ENCODE measurements around the gene ONECUT2. TPM values are rescaled to one million over a fixed set of nuclear protein-coding genes. Genes with fewer than 3 reads are reported as not detected.

ONECUT2 gene
- total and polyA plus RNA-seq, 2 donors from 2014 or later = 0.02 to 0.22 TPM

DNA sequence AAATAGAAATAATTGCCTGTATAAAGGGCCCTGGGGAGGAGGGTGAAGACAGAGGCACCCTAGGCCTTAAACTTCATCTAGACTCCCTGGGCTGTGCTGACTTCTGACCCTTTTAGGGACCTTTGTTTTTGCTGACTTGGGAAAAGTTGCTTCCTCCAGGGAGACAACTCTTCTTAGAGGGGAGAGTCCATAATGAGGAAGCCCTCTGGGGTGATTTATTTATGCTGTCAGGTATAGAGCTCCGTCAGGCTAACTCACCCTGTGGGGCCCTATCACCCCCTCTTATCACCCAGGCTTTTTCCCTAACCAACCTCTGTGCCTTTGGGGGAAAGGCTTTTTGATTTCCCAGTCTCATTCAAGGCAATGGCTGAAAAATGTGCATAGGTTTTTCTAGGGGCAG is 8.1 kb downstream of the ONECUT2 start:
- TF ChIP-seq CTCF (IDR thresholded peaks at IDR 0.05; ENCODE audit: borderline replicate concordance, extremely low read depth, insufficient read depth) = no peak
- intact Hi-C loops (cut with DNase I) = no loop called here
- H3K9me3 ChIP-seq (ENCODE audit: control insufficient read depth in 2 of 3, insufficient read depth in 1 of 3, low read length in 3 of 3) = no peaks in the 10 kb centered on the region
- FAIRE-seq (no peak), DNase-seq (no peak)
- peaks cover 0 to 4% (median under 1%) of the 10 kb centered on the region in 3 donors for H3K4me1 ChIP-seq (ENCODE audit: control insufficient read depth in 2 of 3, insufficient read depth in 2 of 3, low read depth in 1 of 3, low read length in 3 of 3)
- H3K27ac ChIP-seq (ENCODE audit: low read depth in 2 of 2, low read length in 2 of 2) = no peak overlapping the region
- no peak overlapping the region for H3K9ac ChIP-seq (ENCODE audit: low read length in 3 of 3)
- peaks cover 58% of the 10 kb centered on the region for H3K27me3 ChIP-seq (ENCODE audit: control insufficient read depth, insufficient read depth, low read length)
- H3K4me3 ChIP-seq (ENCODE audit: low read length in 3 of 3) = no peak overlapping the region
- no peaks in the 10 kb centered on the region for H3K36me3 ChIP-seq (ENCODE audit: control insufficient read depth in 2 of 3, insufficient read depth in 3 of 3, low read length in 3 of 3)

DNA sequence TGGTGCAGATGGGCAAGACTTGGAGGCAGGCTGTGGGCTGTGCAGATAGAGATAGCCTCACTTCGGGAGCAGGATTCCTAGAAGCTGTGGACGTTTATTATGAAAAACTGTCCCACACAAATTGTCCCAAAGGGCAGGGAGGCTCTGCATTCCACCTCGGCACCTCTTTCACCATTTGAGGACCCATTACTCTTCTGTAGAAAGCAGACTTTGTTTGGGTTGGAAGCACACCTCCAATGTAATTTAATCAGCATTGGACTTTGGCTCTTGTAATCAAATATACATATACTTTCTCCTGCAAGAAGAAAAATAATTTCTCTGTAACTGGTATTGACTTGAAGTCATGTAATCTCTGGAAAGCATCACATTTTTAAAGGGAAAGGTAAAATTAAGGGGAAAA is 8.5 kb downstream of the ONECUT2 start:
- intact Hi-C loops (cut with DNase I) = no loop called here

GRCh38 chr18:57444301-57444759 is 9.2 kb downstream of the ONECUT2 start:
- no peak for DNase-seq
- Histone ChIP-seq H3K27ac (ENCODE audit: low read depth in 2 of 2, low read length in 2 of 2) (no peak overlapping the region), H3K27me3 (ENCODE audit: control insufficient read depth, insufficient read depth, low read length) (peaks cover 47% of the 10 kb centered on the region), H3K9me3 (ENCODE audit: control insufficient read depth in 2 of 3, insufficient read depth in 1 of 3, low read length in 3 of 3) (no peaks in the 10 kb centered on the region), H3K36me3 (ENCODE audit: control insufficient read depth in 2 of 3, insufficient read depth in 3 of 3, low read length in 3 of 3) (no peaks in the 10 kb centered on the region), H3K9ac (ENCODE audit: low read length in 3 of 3) (no peak overlapping the region), H3K4me3 (ENCODE audit: low read length in 3 of 3) (no peak overlapping the region), H3K4me1 (ENCODE audit: control insufficient read depth in 2 of 3, insufficient read depth in 2 of 3, low read depth in 1 of 3, low read length in 3 of 3) (no peaks in the 10 kb centered on the region)
- no peak for FAIRE-seq
- intact Hi-C loops (cut with DNase I) = no loop called here
- no peak for TF ChIP-seq CTCF (IDR thresholded peaks at IDR 0.05; ENCODE audit: borderline replicate concordance, extremely low read depth, insufficient read depth)

More for the DNA sequence above, 8.5 kb downstream of the ONECUT2 start:
- FAIRE-seq = no peak
- Histone ChIP-seq H3K36me3 (ENCODE audit: control insufficient read depth in 2 of 3, insufficient read depth in 3 of 3, low read length in 3 of 3) (no peaks in the 10 kb centered on the region), H3K4me3 (ENCODE audit: low read length in 3 of 3) (no peak overlapping the region), H3K27me3 (ENCODE audit: control insufficient read depth, insufficient read depth, low read length) (peaks cover 53% of the 10 kb centered on the region), H3K4me1 (ENCODE audit: control insufficient read depth in 2 of 3, insufficient read depth in 2 of 3, low read depth in 1 of 3, low read length in 3 of 3) (peaks cover 0 to under 1% (median 0%) of the 10 kb centered on the region in 3 donors), H3K27ac (ENCODE audit: low read depth in 2 of 2, low read length in 2 of 2) (no peak overlapping the region), H3K9me3 (ENCODE audit: control insufficient read depth in 2 of 3, insufficient read depth in 1 of 3, low read length in 3 of 3) (no peaks in the 10 kb centered on the region), H3K9ac (ENCODE audit: low read length in 3 of 3) (no peak overlapping the region)
- TF ChIP-seq CTCF (IDR thresholded peaks at IDR 0.05; ENCODE audit: borderline replicate concordance, extremely low read depth, insufficient read depth) = no peak
- DNase-seq = no peak
